HepG2 (cell line): ENCODE measurements around the gene VEZF1. TPM values are rescaled to one million over a fixed set of nuclear protein-coding genes. Genes with fewer than 3 reads are reported as not detected.

Source experiments
- ATF7 ChIP-seq, 2 experiments: fragments of 450-650 bp in 1 of 2; sonication (generic) in 1 of 2; formaldehyde crosslinking in 1 of 2; IDR thresholded peaks; 2 replicates each; pipeline versions ENCODE4 v1.4.0 to v1.6.1; 2016 to 2020; ENCODE audit warnings: antibody characterized with exemption in 1 of 2, mild to moderate bottlenecking in 1 of 2, missing genetic modification reagents in 1 of 2
- BHLHE40 ChIP-seq: IDR thresholded peaks from 2 replicates; pipeline ENCODE4 v1.6.1; 2011; ENCODE audit warnings: low read length, improper control_type of control experiment
- BRD4 ChIP-seq: sonication (generic); formaldehyde crosslinking; IDR thresholded peaks from 2 replicates; pipeline ENCODE4 v1.4.0; 2020; ENCODE audit warnings: missing genetic modification reagents
- CBFB ChIP-seq: sonication (generic); formaldehyde crosslinking; IDR thresholded peaks from 2 replicates; pipeline ENCODE4 v1.4.0; 2020; ENCODE audit warnings: missing genetic modification reagents
- CCDC6 ChIP-seq: sonication (generic); formaldehyde crosslinking; IDR thresholded peaks from 2 replicates; pipeline ENCODE4 v1.8.1; 2022; ENCODE audit warnings: mild to moderate bottlenecking, missing genetic modification reagents, moderate library complexity
- GPBP1L1 ChIP-seq: sonication (generic); formaldehyde crosslinking; IDR thresholded peaks from 2 replicates; pipeline ENCODE4 v1.5.0; 2020; ENCODE audit warnings: mild to moderate bottlenecking, missing genetic modification reagents
- ISL2 ChIP-seq: sonication (generic); formaldehyde crosslinking; IDR thresholded peaks from 2 replicates; pipeline ENCODE4 v1.5.0; 2020; ENCODE audit warnings: missing genetic modification reagents
- KDM5A ChIP-seq: fragments of 200-600 bp; sonication (generic); IDR thresholded peaks from 2 replicates; pipeline ENCODE4 v1.7.0; 2018; ENCODE audit warnings: antibody characterized with exemption, mild to moderate bottlenecking, low read length, borderline replicate concordance
- MEF2D ChIP-seq: sonication (generic); formaldehyde crosslinking; IDR thresholded peaks from 2 replicates; pipeline ENCODE4 v1.5.1; 2020; ENCODE audit warnings: mild to moderate bottlenecking, missing genetic modification reagents
- REPIN1 ChIP-seq: sonication (generic); formaldehyde crosslinking; IDR thresholded peaks from 2 replicates; pipeline ENCODE4 v1.8.0; 2022; ENCODE audit warnings: missing genetic modification reagents, low read depth, mild to moderate bottlenecking, borderline replicate concordance
- YY1 ChIP-seq: IDR thresholded peaks from 2 replicates; pipeline ENCODE4 v1.6.1; 2011; ENCODE audit warnings: low read length, low read depth, moderate library complexity, mild to moderate bottlenecking; ENCODE audit not compliant: insufficient read depth, insufficient replicate concordance
- ZFP36 ChIP-seq: fragments of 150-350 bp; IDR thresholded peaks from 2 replicates; pipeline ENCODE4 v1.6.1; 2018; ENCODE audit warnings: borderline replicate concordance, low read length, low read depth; ENCODE audit not compliant: partially characterized antibody
- ZNF10 ChIP-seq: sonication (generic); formaldehyde crosslinking; IDR thresholded peaks from 2 replicates; pipeline ENCODE4 v1.4.0; 2020; ENCODE audit warnings: mild to moderate bottlenecking, low read depth, missing genetic modification reagents, borderline replicate concordance
- ZNF230 ChIP-seq: sonication (generic); formaldehyde crosslinking; IDR thresholded peaks from 2 replicates; pipeline ENCODE4 v1.4.0; 2020; ENCODE audit warnings: mild to moderate bottlenecking, missing genetic modification reagents
- ZNF235 ChIP-seq: sonication (generic); formaldehyde crosslinking; IDR thresholded peaks from 2 replicates; pipeline ENCODE4 v1.8.1; 2023; ENCODE audit warnings: mild to moderate bottlenecking, missing genetic modification reagents, borderline replicate concordance
- ZNF3 ChIP-seq: IDR thresholded peaks from 2 replicates; pipeline ENCODE4 v1.7.0; 2017; ENCODE audit warnings: inconsistent platforms
- ZNF569 ChIP-seq: sonication (generic); formaldehyde crosslinking; IDR thresholded peaks from 2 replicates; pipeline ENCODE4 v1.5.0; 2020; ENCODE audit warnings: mild to moderate bottlenecking, missing genetic modification reagents, moderate library complexity, borderline replicate concordance
- ZNF574 ChIP-seq: sonication (generic); formaldehyde crosslinking; IDR thresholded peaks from 2 replicates; pipeline ENCODE4 v1.4.0; 2020; ENCODE audit warnings: missing genetic modification reagents
- ZNF772 ChIP-seq: sonication (generic); formaldehyde crosslinking; IDR thresholded peaks from 2 replicates; pipeline ENCODE4 v1.5.0; 2020; ENCODE audit warnings: mild to moderate bottlenecking, missing genetic modification reagents
- polyA plus RNA-seq, 8 experiments: library from polyadenylated mRNA; depleted of rRNA in 3 of 8; stranded (reverse) in 7 of 8; unstranded in 1 of 8; fragments of >200 nt; fragmentation: Illumina TruSeq in 4 of 8; extraction: Trizol in 4 of 8; gene quantifications; 2 replicates each; pipeline versions ENCODE4 v1.2.1 to v1.2.3, GENCODE V29; 2011 to 2016; ENCODE audit warnings: low read depth in 4 of 8, missing spikeins in 1 of 8, mixed read lengths in 1 of 8; ENCODE audit not compliant: insufficient read depth in 1 of 8
- total RNA-seq, 5 experiments: library from RNA; depleted of rRNA; stranded (reverse); fragments of >200 nt; fragmentation: Illumina TruSeq; extraction: Trizol; gene quantifications; 2 replicates each; pipeline ENCODE4 v1.2.3, GENCODE V29; 2016; ENCODE audit warnings: low read depth in 1 of 5
- TF ChIP-seq, protein P1 (sequence below): sonication (generic); formaldehyde crosslinking; conservative IDR thresholded peaks from 2 replicates; pipeline ENCODE4 v1.4.0; 2020; ENCODE audit warnings: missing genetic modification reagents
- TF ChIP-seq, protein P2 (sequence below): sonication (generic); formaldehyde crosslinking; IDR thresholded peaks from 2 replicates; pipeline ENCODE4 v1.4.0; 2020; ENCODE audit warnings: mild to moderate bottlenecking, missing genetic modification reagents

VEZF1 gene
- total and polyA plus RNA-seq, 2 of the 13 experiments (the other 11 are each of a cell fraction or from before 2014, with no cell fraction given): 45.9 to 49.7 TPM

- peak; percentile 52 for TF ChIP-seq REPIN1
- peak; percentile 74; the same call in 1 of the 2 replicates for TF ChIP-seq CCDC6 (CRISPR knock-in tag)
- TF ChIP-seq ATF7 (IDR thresholded peaks at IDR 0.05): no peak
- TF ChIP-seq ATF7 (CRISPR knock-in tag; IDR thresholded peaks at IDR 0.05): no peak
- peak; percentile 87; the same call in 1 of the 2 replicates for TF ChIP-seq ZNF230 (CRISPR knock-in tag)
- no peak for TF ChIP-seq ZNF10 (CRISPR knock-in tag)
- TF ChIP-seq GPBP1L1 (CRISPR knock-in tag): no peak
- TF ChIP-seq ZNF569: no peak
- TF ChIP-seq ZNF235 (CRISPR knock-in tag): no peak
- TF ChIP-seq YY1: peak; percentile 71
- TF ChIP-seq CBFB (CRISPR knock-in tag): 0 out of 2 replicates have a peak, but pooled peaks have one; percentile 24
- TF ChIP-seq, protein P1, sequence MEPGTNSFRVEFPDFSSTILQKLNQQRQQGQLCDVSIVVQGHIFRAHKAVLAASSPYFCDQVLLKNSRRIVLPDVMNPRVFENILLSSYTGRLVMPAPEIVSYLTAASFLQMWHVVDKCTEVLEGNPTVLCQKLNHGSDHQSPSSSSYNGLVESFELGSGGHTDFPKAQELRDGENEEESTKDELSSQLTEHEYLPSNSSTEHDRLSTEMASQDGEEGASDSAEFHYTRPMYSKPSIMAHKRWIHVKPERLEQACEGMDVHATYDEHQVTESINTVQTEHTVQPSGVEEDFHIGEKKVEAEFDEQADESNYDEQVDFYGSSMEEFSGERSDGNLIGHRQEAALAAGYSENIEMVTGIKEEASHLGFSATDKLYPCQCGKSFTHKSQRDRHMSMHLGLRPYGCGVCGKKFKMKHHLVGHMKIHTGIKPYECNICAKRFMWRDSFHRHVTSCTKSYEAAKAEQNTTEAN: no peak; the same call in 1 of the 2 replicates
- 0 out of 2 replicates have a peak, but pooled peaks have one; percentile 9 for TF ChIP-seq ZNF772 (CRISPR knock-in tag)
- TF ChIP-seq, protein P2, sequence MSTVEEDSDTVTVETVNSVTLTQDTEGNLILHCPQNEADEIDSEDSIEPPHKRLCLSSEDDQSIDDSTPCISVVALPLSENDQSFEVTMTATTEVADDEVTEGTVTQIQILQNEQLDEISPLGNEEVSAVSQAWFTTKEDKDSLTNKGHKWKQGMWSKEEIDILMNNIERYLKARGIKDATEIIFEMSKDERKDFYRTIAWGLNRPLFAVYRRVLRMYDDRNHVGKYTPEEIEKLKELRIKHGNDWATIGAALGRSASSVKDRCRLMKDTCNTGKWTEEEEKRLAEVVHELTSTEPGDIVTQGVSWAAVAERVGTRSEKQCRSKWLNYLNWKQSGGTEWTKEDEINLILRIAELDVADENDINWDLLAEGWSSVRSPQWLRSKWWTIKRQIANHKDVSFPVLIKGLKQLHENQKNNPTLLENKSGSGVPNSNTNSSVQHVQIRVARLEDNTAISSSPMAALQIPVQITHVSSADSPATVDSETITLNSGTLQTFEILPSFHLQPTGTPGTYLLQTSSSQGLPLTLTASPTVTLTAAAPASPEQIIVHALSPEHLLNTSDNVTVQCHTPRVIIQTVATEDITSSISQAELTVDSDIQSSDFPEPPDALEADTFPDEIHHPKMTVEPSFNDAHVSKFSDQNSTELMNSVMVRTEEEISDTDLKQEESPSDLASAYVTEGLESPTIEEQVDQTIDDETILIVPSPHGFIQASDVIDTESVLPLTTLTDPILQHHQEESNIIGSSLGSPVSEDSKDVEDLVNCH (CRISPR knock-in tag): no peak
- TF ChIP-seq ISL2 (CRISPR knock-in tag): no peak
- 0 out of 2 replicates have a peak, but pooled peaks have one; percentile 42 for TF ChIP-seq MEF2D (CRISPR knock-in tag)
- TF ChIP-seq ZNF574 (CRISPR knock-in tag): peak; percentile 64
- TF ChIP-seq ZFP36: no peak
- peak; percentile 56; the same call in 1 of the 2 replicates for TF ChIP-seq KDM5A
- TF ChIP-seq BHLHE40: peak; percentile 65
- no peak for TF ChIP-seq ZNF3 (CRISPR knock-in tag)
- TF ChIP-seq BRD4: no peak
These were observed 522 bp upstream of the VEZF1 start (continued) for GRCh38 chr17:57988301-57989250.
